Measurements from ENCODE around the gene IL33. TPM values are rescaled to one million over a fixed set of nuclear protein-coding genes. Genes with fewer than 3 reads are reported as not detected.
A peak's percentile ranks its signal among the peaks of the same experiment; 100 is the strongest.

The IL33 gene
- total and polyA plus RNA-seq, 2 of the 4 experiments (the other 2 are of a cell fraction) = not detected

GRCh38 chr9:6218099-6218502 lies 2.5 kb downstream of the IL33 start:
- H2BK20ac ChIP-seq (ENCODE audit: low read depth, low read length) = no peak overlapping the region
- H3K9ac ChIP-seq (ENCODE audit: low read depth, low read length) = no peak overlapping the region
- no peak overlapping the region for H3K4ac ChIP-seq (ENCODE audit: low read depth, low read length)
- dilution Hi-C loops (cut with HindIII; ENCODE audit: low sequenced_read_pairs, unreplicated experiment) = no loop called here
- no peak overlapping the region for H4K91ac ChIP-seq (ENCODE audit: insufficient read depth, low read depth, low read length)
- H2BK5ac ChIP-seq (ENCODE audit: low read depth, low read length, poor library complexity, severe bottlenecking) = no peak overlapping the region
- ATAC-seq (ENCODE audit: low read depth) (peak; percentile 81), DNase-seq (peak; percentile 49)
- intact Hi-C loops (cut with micrococcal nuclease) = no loop called here
- no peak overlapping the region for H2AK5ac ChIP-seq (ENCODE audit: low read depth, low read length)
- no peak overlapping the region for H2BK15ac ChIP-seq (ENCODE audit: low read depth, low read length)
- H3K56ac ChIP-seq (ENCODE audit: extremely low read depth, insufficient read depth, low read length) = no peak overlapping the region
- BruUV-seq (replicated peaks) = no TSS peak
- ChIA-PET CTCF (no interaction called here), POLR2A (ENCODE audit: unreplicated experiment) (no interaction called here)
- no peak for TF ChIP-seq RFX5 (IDR thresholded peaks at IDR 0.05; ENCODE audit: low read depth, low read length)
- TF ChIP-seq MAZ (IDR thresholded peaks at IDR 0.05; ENCODE audit: borderline replicate concordance, low read depth, low read length) = no peak
- TF ChIP-seq CEBPB (IDR thresholded peaks at IDR 0.05; ENCODE audit: low read depth, low read length) = no peak
- TF ChIP-seq CHD1 (IDR thresholded peaks at IDR 0.05; ENCODE audit: low read depth, low read length) = no peak
- no peak for TF ChIP-seq ELK1 (IDR thresholded peaks at IDR 0.05; ENCODE audit: borderline replicate concordance, low read depth, low read length)
- H2AFZ ChIP-seq (replicated peaks; ENCODE audit: low read length, poor library complexity) = no peak overlapping the region
- no peak overlapping the region for H3K23ac ChIP-seq (ENCODE audit: low read depth, low read length)
- H4K20me1 ChIP-seq (ENCODE audit: insufficient read depth, low read length) = no peaks in the 10 kb centered on the region
- no peaks in the 10 kb centered on the region for H3K9me3 ChIP-seq (ENCODE audit: control insufficient read depth, insufficient read depth, low read length)
- no peak overlapping the region for H2AK9ac ChIP-seq (replicated peaks; ENCODE audit: low read depth, low read length, poor library complexity)
- peaks cover 2% of the 10 kb centered on the region; the same call in 1 of the 2 replicates for H3K27me3 ChIP-seq (ENCODE audit: control insufficient read depth, insufficient read depth, low read length)
- peaks cover 2% of the 10 kb centered on the region for H3K4me1 ChIP-seq (ENCODE audit: control insufficient read depth, insufficient read depth, low read length)
- H3K79me1 ChIP-seq (ENCODE audit: low read depth in 1 of 2, low read length in 2 of 2) = no peaks in the 10 kb centered on the region
- H3K18ac ChIP-seq (ENCODE audit: low read depth, low read length) = no peak overlapping the region
- no CpG with 5 or more reads among the region's 3 CpGs for WGBS, 2 experiments (ENCODE audit: extremely low coverage in 2 of 2, insufficient read length in 1 of 2)
- no peak overlapping the region for H3K14ac ChIP-seq (replicated peaks; ENCODE audit: low read depth, low read length)
- H3K9me1 ChIP-seq (ENCODE audit: insufficient read depth, low read length) = no peaks in the 10 kb centered on the region
- peak overlapping the region; percentile 6 for H3K4me2 ChIP-seq (ENCODE audit: low read depth, low read length)
- no peak overlapping the region for H4K8ac ChIP-seq (ENCODE audit: low read depth in 2 of 2, low read length in 2 of 2)
- H2BK120ac ChIP-seq (ENCODE audit: low read depth, low read length) = no peak overlapping the region
- no peaks in the 10 kb centered on the region for H3K36me3 ChIP-seq (ENCODE audit: control insufficient read depth, insufficient read depth, low read length)
- H3K27ac ChIP-seq (ENCODE audit: insufficient read depth, low read length) = no peak overlapping the region
- no peak overlapping the region for H4K5ac ChIP-seq (ENCODE audit: low read depth, low read length)
- H3K4me3 ChIP-seq (ENCODE audit: insufficient read depth, low read depth, low read length) = no peak overlapping the region
- in situ Hi-C loops (cut with MboI; ENCODE audit: low sequenced_read_pairs) = no loop called here

All from IMR-90 (cell line).